HepG2 (cell line): ENCODE measurements around the gene DDX39B. TPM values are rescaled to one million over a fixed set of nuclear protein-coding genes. Genes with fewer than 3 reads are reported as not detected.

ENCODE experiments used
- ATAC-seq: fragments of 200-7000 bp; cut with Tn5 transposase; 3 replicates; pipeline ENCODE4 v1.9.1; 2020; ENCODE audit warnings: mild to moderate bottlenecking, moderate library complexity
- BruUV-seq: library from RNA; stranded (reverse); fragments of 400-500 nt; replicated peaks from 2 replicates; lab custom pipeline; 2021; lab: Mats Ljungman, UMichigan
- CTCF ChIA-PET: fragments of 300-600 bp; formaldehyde crosslinking; extraction: SDS; loops from one replicate; lab custom pipeline; 2021; ENCODE audit warnings: low total read pairs, inconsistent platforms, low intra/inter-chr PET ratio; lab: Yijun Ruan, JAX
- POLR2A ChIA-PET: fragments of 350-600 bp; sonication (Branson Sonifier 250); formaldehyde crosslinking; loops from one replicate; lab custom pipeline; 2020; ENCODE audit warnings: antibody characterized with exemption, inconsistent platforms; lab: Yijun Ruan, JAX
- DNase-seq: peaks from one replicate; pipeline ENCODE4 v3.0.0-alpha.2; 2015; ENCODE audit warnings: low spot score
- FAIRE-seq: peaks from 3 replicates; lab custom pipeline; 2011; peaks lifted over from hg19 to GRCh38; lab: Jason Lieb, UNC
- H2AFZ ChIP-seq: one replicate; pipeline ENCODE4 v1.6.1; 2011; ENCODE audit warnings: low read length, inconsistent platforms
- H3K27ac ChIP-seq: fragments of 300-600 bp; 3 replicates; pipeline ENCODE4 v1.8.0; 2011; ENCODE audit warnings: mixed run types, mild to moderate bottlenecking, mixed read lengths, low read length, inconsistent platforms; ENCODE audit not compliant: insufficient read depth; ENCODE audit errors: extremely low read length
- H3K27me3 ChIP-seq, 2 experiments: fragments of 200-600 bp in 1 of 2; 2 replicates in 1 of 2; 3 replicates in 1 of 2; pipeline versions ENCODE4 v1.6.0 to v1.8.0; 2011; ENCODE audit warnings: low read length in 2 of 2, mild to moderate bottlenecking in 2 of 2, moderate library complexity in 2 of 2, inconsistent platforms in 1 of 2; ENCODE audit not compliant: insufficient read depth in 2 of 2, control insufficient read depth in 1 of 2
- H3K36me3 ChIP-seq, 2 experiments: fragments of 200-600 bp in 1 of 2; replicated peaks in 1 of 2; 2 replicates in 1 of 2; 3 replicates in 1 of 2; pipeline versions ENCODE4 v1.5.1 to v1.8.0; 2011; ENCODE audit warnings: low read length in 2 of 2, inconsistent platforms in 1 of 2; ENCODE audit not compliant: insufficient read depth in 2 of 2, control insufficient read depth in 1 of 2
- H3K4me1 ChIP-seq: 2 replicates; pipeline ENCODE4 v1.5.1; 2012; ENCODE audit warnings: low read length, inconsistent platforms; ENCODE audit not compliant: insufficient read depth
- H3K4me2 ChIP-seq: 2 replicates; pipeline ENCODE4 v1.6.0; 2011; ENCODE audit warnings: low read depth, low read length, inconsistent platforms
- H3K4me3 ChIP-seq, 3 experiments: fragments of 200-600 bp in 1 of 3; sonication (generic), shearing (Covaris generic) in 1 of 3; replicated peaks in 1 of 3; 2 replicates each; pipeline ENCODE4 v1.5.1; 2011 to 2016; ENCODE audit warnings: low read length in 3 of 3, inconsistent platforms in 2 of 3, low read depth in 2 of 3, mild to moderate bottlenecking in 2 of 3, control low read depth in 1 of 3, mixed read lengths in 1 of 3; ENCODE audit not compliant: insufficient read depth in 1 of 3
- H3K79me2 ChIP-seq: one replicate; pipeline ENCODE4 v1.6.1; 2011; ENCODE audit warnings: low read length, inconsistent platforms; ENCODE audit not compliant: insufficient read depth
- H3K9ac ChIP-seq: 2 replicates; pipeline ENCODE4 v1.6.0; 2011; ENCODE audit warnings: mild to moderate bottlenecking, low read depth, low read length, inconsistent platforms; ENCODE audit not compliant: insufficient read depth
- H3K9me3 ChIP-seq: 2 replicates; pipeline ENCODE4 v1.5.1; 2012; ENCODE audit warnings: mild to moderate bottlenecking, low read length
- H4K20me1 ChIP-seq: 2 replicates; pipeline ENCODE4 v1.6.0; 2011; ENCODE audit warnings: inconsistent platforms, mild to moderate bottlenecking, low read length, moderate library complexity; ENCODE audit not compliant: insufficient read depth
- FOSL1 ChIP-seq: sonication (generic); formaldehyde crosslinking; IDR thresholded peaks from 2 replicates; pipeline ENCODE4 v1.9.0; 2021; ENCODE audit warnings: missing genetic modification reagents, borderline replicate concordance
- GABPA ChIP-seq, 2 experiments: IDR thresholded peaks; 2 replicates each; pipeline ENCODE4 v1.6.1; 2011 to 2016; ENCODE audit warnings: low read depth in 2 of 2, low read length in 1 of 2, missing biosample characterization in 1 of 2, missing genetic modification characterization in 1 of 2
- IRF1 ChIP-seq: sonication (generic); formaldehyde crosslinking; IDR thresholded peaks from 2 replicates; pipeline ENCODE4 v1.4.0; 2020; ENCODE audit warnings: low read depth, mild to moderate bottlenecking, missing genetic modification reagents
- JUN ChIP-seq: sonication (generic); formaldehyde crosslinking; IDR thresholded peaks from 2 replicates; pipeline ENCODE4 v1.4.0; 2020; ENCODE audit warnings: mild to moderate bottlenecking, missing genetic modification reagents
- ZNF224 ChIP-seq: sonication (generic); formaldehyde crosslinking; IDR thresholded peaks from 2 replicates; pipeline ENCODE4 v1.5.0; 2020; ENCODE audit warnings: mild to moderate bottlenecking, missing genetic modification reagents
- ZNF749 ChIP-seq: sonication (generic); formaldehyde crosslinking; IDR thresholded peaks from 2 replicates; pipeline ENCODE4 v1.8.0; 2022; ENCODE audit warnings: mild to moderate bottlenecking, missing genetic modification reagents, moderate library complexity, borderline replicate concordance
- ZNF768 ChIP-seq: sonication (generic); formaldehyde crosslinking; IDR thresholded peaks from 2 replicates; pipeline ENCODE4 v1.4.0; 2020; ENCODE audit warnings: missing genetic modification reagents
- ZSCAN30 ChIP-seq: sonication (generic); formaldehyde crosslinking; IDR thresholded peaks from 2 replicates; pipeline ENCODE4 v1.5.0; 2020; ENCODE audit warnings: mild to moderate bottlenecking, missing genetic modification reagents
- WGBS: methylation state at CpG from one replicate; pipeline ENCODE4 v1.1.6; 2017; ENCODE audit warnings: low lambda C conversion rate; 5-methylcytosine and 5-hydroxymethylcytosine counted together
- in situ Hi-C: cut with HindIII; loops from 2 replicates; pipeline ENCODE4 v1.10.0; 2017; ENCODE audit warnings: low pct_unique_long_range_greater_than_20kb; ENCODE audit not compliant: extremely low pct_ligation_motif_present
- intact Hi-C: fragments of 100-400 bp; cut with micrococcal nuclease; formaldehyde crosslinking; loops from one replicate; pipeline ENCODE4 v1.10.0; 2022; ENCODE audit not compliant: unreplicated experiment
- polyA plus RNA-seq, 8 experiments: library from polyadenylated mRNA; depleted of rRNA in 3 of 8; stranded (reverse) in 7 of 8; unstranded in 1 of 8; fragments of >200 nt; fragmentation: Illumina TruSeq in 4 of 8; extraction: Trizol in 4 of 8; gene quantifications; 2 replicates each; pipeline versions ENCODE4 v1.2.1 to v1.2.3, GENCODE V29; 2011 to 2016; ENCODE audit warnings: low read depth in 4 of 8, missing spikeins in 1 of 8, mixed read lengths in 1 of 8; ENCODE audit not compliant: insufficient read depth in 1 of 8
- total RNA-seq, 5 experiments: library from RNA; depleted of rRNA; stranded (reverse); fragments of >200 nt; fragmentation: Illumina TruSeq; extraction: Trizol; gene quantifications; 2 replicates each; pipeline ENCODE4 v1.2.3, GENCODE V29; 2016; ENCODE audit warnings: low read depth in 1 of 5

The DDX39B gene
- total and polyA plus RNA-seq, 2 of the 13 experiments (the other 11 are each of a cell fraction or from before 2014, with no cell fraction given) = 570 to 678 TPM

DNA sequence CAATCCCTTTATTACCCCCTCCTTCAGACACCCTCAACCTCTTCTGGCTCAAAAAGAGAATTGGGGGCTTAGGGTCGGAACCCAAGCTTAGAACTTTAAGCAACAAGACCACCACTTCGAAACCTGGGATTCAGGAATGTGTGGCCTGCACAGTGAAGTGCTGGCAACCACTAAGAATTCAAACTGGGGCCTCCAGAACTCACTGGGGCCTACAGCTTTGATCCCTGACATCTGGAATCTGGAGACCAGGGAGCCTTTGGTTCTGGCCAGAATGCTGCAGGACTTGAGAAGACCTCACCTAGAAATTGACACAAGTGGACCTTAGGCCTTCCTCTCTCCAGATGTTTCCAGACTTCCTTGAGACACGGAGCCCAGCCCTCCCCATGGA lies 35.8 kb upstream of the DDX39B start (continued):
- no peak for TF ChIP-seq FOSL1
- TF ChIP-seq ZNF224 = no peak
- TF ChIP-seq ZSCAN30 (CRISPR knock-in tag) = no peak
- no peak for TF ChIP-seq JUN (CRISPR knock-in tag)

- no peak overlapping the region for H3K9ac ChIP-seq
- intact Hi-C loops = no loop called here
- H4K20me1 ChIP-seq = no peaks in the 10 kb centered on the region
- H2AFZ ChIP-seq = no peak overlapping the region
- no peak for DNase-seq
- WGBS = 34% methylated on average over 18 of the region's 19 CpGs
- ChIA-PET CTCF (no interaction called here), POLR2A (interaction anchor here (0.6 to 2.3 kb wide), 6 partner anchors 9 to 88 kb away, joined by 3 to 9 read pairs (median 5); partner anchors contain the start of genes DDX39B, GPANK1 and NFKBIL1)
- TF ChIP-seq GABPA (IDR thresholded peaks at IDR 0.05; ENCODE audit: low read depth, low read length) (peak; percentile 26; the same call in 1 of the 2 replicates), GABPA (CRISPR knock-in tag; IDR thresholded peaks at IDR 0.05; ENCODE audit: low read depth) (peak; percentile 24; the same call in 1 of the 2 replicates), ZNF749 (CRISPR knock-in tag) (no peak), ZNF768 (CRISPR knock-in tag) (0 out of 2 replicates have a peak, but pooled peaks have one; percentile 26), IRF1 (CRISPR knock-in tag) (no peak)
- ATAC-seq = no peak
- no peak overlapping the region for H3K4me2 ChIP-seq
- H3K4me3 ChIP-seq = no peak overlapping the region
- in situ Hi-C loops = no loop called here
- H3K27ac ChIP-seq = no peak overlapping the region
- H3K79me2 ChIP-seq = no peaks in the 10 kb centered on the region
- no peaks in the 10 kb centered on the region for H3K9me3 ChIP-seq
- H3K4me1 ChIP-seq = peaks cover 18% of the 10 kb centered on the region
- BruUV-seq = no TSS peak
- peaks cover 21 to 96% of the 10 kb centered on the region in 2 experiments for H3K27me3 ChIP-seq
- no peak for FAIRE-seq
- no peaks in the 10 kb centered on the region for H3K36me3 ChIP-seq
Observed at GRCh38 chr6:31576897-31577578, 35.2 kb upstream of the DDX39B start.
